IMR-90 (cell line): ENCODE measurements around the gene DHCR7. TPM values are rescaled to one million over a fixed set of nuclear protein-coding genes. Genes with fewer than 3 reads are reported as not detected.

Source experiments
- ATAC-seq: fragments of 200-7000 bp; cut with Tn5 transposase; 2 replicates; pipeline ENCODE4 v1.9.1; 2020; ENCODE audit warnings: low read depth, mild to moderate bottlenecking, moderate library complexity
- BruUV-seq: library from RNA; stranded (reverse); fragments of 400-500 nt; replicated peaks from 2 replicates; lab custom pipeline; 2021; lab: Mats Ljungman, UMichigan
- CTCF ChIA-PET: fragments of 300-600 bp; formaldehyde crosslinking; extraction: SDS; loops from one replicate; lab custom pipeline; 2021; ENCODE audit warnings: antibody characterized with exemption; lab: Yijun Ruan, JAX
- POLR2A ChIA-PET: fragments of 300-600 bp; sonication (Branson Sonifier 250); formaldehyde crosslinking; loops from one replicate; lab custom pipeline; 2022; ENCODE audit warnings: antibody characterized with exemption; ENCODE audit not compliant: unreplicated experiment; lab: Charles Lee
- DNase-seq: peaks from one replicate; pipeline ENCODE4 v3.0.0; 2013
- H2AFZ ChIP-seq: replicated peaks from 2 replicates; pipeline ENCODE3; 2013; ENCODE audit warnings: low read length, mild to moderate bottlenecking; ENCODE audit not compliant: poor library complexity
- H2AK5ac ChIP-seq: 2 replicates; pipeline ENCODE4 v1.6.1; 2013; ENCODE audit warnings: low read depth, low read length, inconsistent platforms
- H2AK9ac ChIP-seq: replicated peaks from 2 replicates; pipeline ENCODE3; 2013; ENCODE audit warnings: mild to moderate bottlenecking, low read depth, low read length, moderate library complexity; ENCODE audit not compliant: poor library complexity
- H2BK120ac ChIP-seq: 2 replicates; pipeline ENCODE4 v1.6.1; 2013; ENCODE audit warnings: low read depth, low read length, inconsistent platforms
- H2BK15ac ChIP-seq: 3 replicates; pipeline ENCODE4 v1.6.1; 2013; ENCODE audit warnings: low read depth, low read length, inconsistent platforms
- H2BK20ac ChIP-seq: 2 replicates; pipeline ENCODE4 v1.6.1; 2013; ENCODE audit warnings: low read depth, mild to moderate bottlenecking, inconsistent platforms, low read length, moderate library complexity
- H2BK5ac ChIP-seq: 2 replicates; pipeline ENCODE4 v1.6.1; 2013; ENCODE audit warnings: mild to moderate bottlenecking, low read depth, low read length, inconsistent platforms; ENCODE audit not compliant: poor library complexity, severe bottlenecking
- H3K14ac ChIP-seq: replicated peaks from 2 replicates; pipeline ENCODE4 v1.6.1; 2013; ENCODE audit warnings: low read depth, low read length, inconsistent platforms
- H3K18ac ChIP-seq: 2 replicates; pipeline ENCODE4 v1.6.1; 2013; ENCODE audit warnings: low read depth, low read length, control low read depth
- H3K23ac ChIP-seq: 2 replicates; pipeline ENCODE4 v1.6.1; 2013; ENCODE audit warnings: low read depth, low read length, inconsistent platforms
- H3K27ac ChIP-seq: 2 replicates; pipeline ENCODE4 v1.5.1; 2013; ENCODE audit warnings: mild to moderate bottlenecking, control low read depth, low read length; ENCODE audit not compliant: insufficient read depth
- H3K27me3 ChIP-seq: 2 replicates; pipeline ENCODE4 v1.6.1; 2013; ENCODE audit warnings: low read length; ENCODE audit not compliant: control insufficient read depth, insufficient read depth
- H3K36me3 ChIP-seq: 2 replicates; pipeline ENCODE4 v1.6.1; 2013; ENCODE audit warnings: low read length, mixed read lengths; ENCODE audit not compliant: control insufficient read depth, insufficient read depth
- H3K4ac ChIP-seq: 2 replicates; pipeline ENCODE4 v1.6.1; 2013; ENCODE audit warnings: low read depth, low read length, inconsistent platforms
- H3K4me1 ChIP-seq: 2 replicates; pipeline ENCODE4 v1.6.1; 2013; ENCODE audit warnings: low read length, mixed read lengths; ENCODE audit not compliant: control insufficient read depth, insufficient read depth
- H3K4me2 ChIP-seq: 2 replicates; pipeline ENCODE4 v1.6.1; 2013; ENCODE audit warnings: low read depth, mild to moderate bottlenecking, control low read depth, low read length, moderate library complexity
- H3K4me3 ChIP-seq: 2 replicates; pipeline ENCODE4 v1.5.1; 2013; ENCODE audit warnings: low read depth, mild to moderate bottlenecking, control low read depth, low read length, moderate library complexity; ENCODE audit not compliant: insufficient read depth
- H3K56ac ChIP-seq: 2 replicates; pipeline ENCODE4 v1.6.1; 2013; ENCODE audit warnings: low read length, inconsistent platforms; ENCODE audit not compliant: insufficient read depth; ENCODE audit errors: extremely low read depth
- H3K79me1 ChIP-seq, 2 experiments: 2 replicates each; pipeline ENCODE4 v1.6.1; 2013; ENCODE audit warnings: low read length in 2 of 2, inconsistent platforms in 1 of 2, low read depth in 1 of 2
- H3K9ac ChIP-seq: 2 replicates; pipeline ENCODE4 v1.6.1; 2013; ENCODE audit warnings: low read depth, low read length, control low read depth
- H3K9me1 ChIP-seq: 2 replicates; pipeline ENCODE4 v1.6.1; 2013; ENCODE audit warnings: low read length, inconsistent platforms; ENCODE audit not compliant: insufficient read depth
- H3K9me3 ChIP-seq: 2 replicates; pipeline ENCODE4 v1.6.1; 2013; ENCODE audit warnings: low read length; ENCODE audit not compliant: control insufficient read depth, insufficient read depth
- H4K20me1 ChIP-seq: 2 replicates; pipeline ENCODE4 v1.6.1; 2013; ENCODE audit warnings: low read length, inconsistent platforms; ENCODE audit not compliant: insufficient read depth
- H4K5ac ChIP-seq: 2 replicates; pipeline ENCODE4 v1.6.1; 2013; ENCODE audit warnings: mild to moderate bottlenecking, low read depth, low read length, control low read depth
- H4K8ac ChIP-seq, 2 experiments: 2 replicates each; pipeline ENCODE4 v1.6.1; 2013; ENCODE audit warnings: low read depth in 2 of 2, low read length in 2 of 2, control low read depth in 1 of 2, inconsistent platforms in 1 of 2
- H4K91ac ChIP-seq: 2 replicates; pipeline ENCODE4 v1.6.1; 2013; ENCODE audit warnings: low read depth, low read length, inconsistent platforms; ENCODE audit not compliant: insufficient read depth
- BHLHE40 ChIP-seq: fragments of 150-350 bp; IDR thresholded peaks from 2 replicates; pipeline ENCODE4 v1.6.1; 2016; ENCODE audit warnings: mild to moderate bottlenecking, low read depth, low read length
- WGBS, 2 experiments: methylation state at CpG; one replicate each; pipeline versions ENCODE4 v1.1.5 to v1.1.7; 2013; ENCODE audit warnings: missing lambda C conversion rate in 2 of 2; ENCODE audit not compliant: insufficient read length in 1 of 2; ENCODE audit errors: extremely low coverage in 2 of 2; 5-methylcytosine and 5-hydroxymethylcytosine counted together
- dilution Hi-C: fragments of 300-500 bp; cut with HindIII; formaldehyde crosslinking; loops from one replicate; pipeline ENCODE4 v1.14.3; 2018; ENCODE audit warnings: low sequenced_read_pairs; ENCODE audit not compliant: unreplicated experiment
- in situ Hi-C: fragments of 300-500 bp; cut with MboI; formaldehyde crosslinking; loops from 3 replicates; pipeline ENCODE4 v1.14.3; 2019; ENCODE audit warnings: low sequenced_read_pairs, inconsistent platforms, mixed read lengths
- intact Hi-C: fragments of 100-400 bp; cut with micrococcal nuclease; formaldehyde crosslinking; loops from 2 replicates; pipeline ENCODE4 v1.10.0; 2022
- polyA plus RNA-seq, 3 experiments: library from polyadenylated mRNA; depleted of rRNA; stranded (reverse); fragments of >200 nt; gene quantifications; 2 replicates each; pipeline ENCODE4 v1.2.3, GENCODE V29; 2012; ENCODE audit warnings: low replicate concordance in 1 of 3
- total RNA-seq: library from RNA; depleted of rRNA; stranded (reverse); fragments of >200 nt; gene quantifications from 2 replicates; pipeline ENCODE4 v1.2.3, GENCODE V29; 2012

The DHCR7 gene
- total and polyA plus RNA-seq, 2 of the 4 experiments (the other 2 are of a cell fraction), result 22.0 to 43.3 TPM

- Histone ChIP-seq H3K14ac (no peak overlapping the region), H3K36me3 (no peaks in the 10 kb centered on the region), H3K18ac (no peak overlapping the region), H3K79me1 (no peaks in the 10 kb centered on the region), H3K9me1 (no peaks in the 10 kb centered on the region), H4K8ac (no peak overlapping the region), H2AK9ac (no peak overlapping the region), H3K27me3 (peaks cover 23% of the 10 kb centered on the region), H4K91ac (no peak overlapping the region), H4K20me1 (no peaks in the 10 kb centered on the region), H3K56ac (no peak overlapping the region), H3K4me2 (no peak overlapping the region), H3K23ac (no peak overlapping the region), H2AK5ac (no peak overlapping the region), H3K9ac (no peak overlapping the region), H2BK20ac (no peak overlapping the region), H3K4me3 (no peak overlapping the region), H2AFZ (no peak overlapping the region), H4K5ac (no peak overlapping the region), H2BK120ac (no peak overlapping the region), H3K27ac (no peak overlapping the region), H3K4ac (no peak overlapping the region), H2BK5ac (no peak overlapping the region), H3K4me1 (no peaks in the 10 kb centered on the region), H2BK15ac (no peak overlapping the region), H3K9me3 (no peaks in the 10 kb centered on the region)
- dilution Hi-C loops, result no loop called here
- ATAC-seq (no peak), DNase-seq (no peak)
- 41% methylated on average over 2 of the region's 4 CpGs; no CpG with 5 or more reads in 1 of the 2 experiments for WGBS, 2 experiments
- in situ Hi-C loops, result no loop called here
- intact Hi-C loops, result loop anchor here (10.0 kb wide), 1 partner anchor 301 kb away; no protein-coding TSS in a partner anchor
- ChIA-PET CTCF (no interaction called here), POLR2A (no interaction called here)
- TF ChIP-seq BHLHE40, result no peak
- no TSS peak for BruUV-seq
Measured at GRCh38 chr11:71425860-71426259, 22.3 kb downstream of the DHCR7 start.
